Activated T-helper 2 cell treated with anti-CD3 and anti-CD28 coated beads, Interferon-gamma antibody, Interleukin-2, Interleukin-4, amounts not matched to agents 10 μg/mL and 5 μg/mL and 100 μg/mL, durations not matched to agents 14 hours and 24 hours and 36 hours (primary cell): Measurements from ENCODE around the gene DENND1A. TPM values are rescaled to one million over a fixed set of nuclear protein-coding genes. Genes with fewer than 3 reads are reported as not detected.

ENCODE experiments used
- DNase-seq: peaks from one replicate; pipeline ENCODE4 v3.0.0; 2021; ENCODE audit warnings: low spot score
- H3K27ac Mint-ChIP-seq: one replicate; pipeline ENCODE4 v1.8.0; 2021; ENCODE audit warnings: mixed read lengths
- H3K27me3 Mint-ChIP-seq: one replicate; pipeline ENCODE4 v1.8.0; 2021; ENCODE audit warnings: low read depth, mixed read lengths
- H3K36me3 Mint-ChIP-seq: one replicate; pipeline ENCODE4 v1.8.0; 2021; ENCODE audit warnings: low read depth, mixed read lengths
- H3K4me1 Mint-ChIP-seq: one replicate; pipeline ENCODE4 v1.8.0; 2021; ENCODE audit warnings: low read depth, mixed read lengths
- H3K4me3 Mint-ChIP-seq: one replicate; pipeline ENCODE4 v1.8.0; 2021; ENCODE audit warnings: low read depth, mild to moderate bottlenecking, moderate library complexity, mixed read lengths
- H3K9me3 Mint-ChIP-seq: one replicate; pipeline ENCODE4 v1.8.0; 2021; ENCODE audit warnings: mixed read lengths
- intact Hi-C: fragments of 100-400 bp; cut with micrococcal nuclease; formaldehyde crosslinking; loops from one replicate; pipeline ENCODE4 v1.15.1; 2023
- total RNA-seq: library from RNA; stranded (reverse); gene quantifications from 2 replicates; pipeline ENCODE4 v1.2.3, GENCODE V29; 2022

The DENND1A gene
- total RNA-seq, 1 donor from 2014 or later = 20.0 TPM

- Mint-ChIP-seq H3K4me1 (no peaks in the 10 kb centered on the region), H3K36me3 (no peaks in the 10 kb centered on the region), H3K27me3 (no peaks in the 10 kb centered on the region), H3K27ac (no peak overlapping the region), H3K4me3 (no peak overlapping the region), H3K9me3 (no peaks in the 10 kb centered on the region)
- no peak for DNase-seq
- intact Hi-C loops = no loop called here
Observed at GRCh38 chr9:123456011-123456410, 473.9 kb downstream of the DENND1A start.

- DNase-seq = no peak
- no peaks in the 10 kb centered on the region for H3K4me1 Mint-ChIP-seq
- H3K27ac Mint-ChIP-seq = no peak overlapping the region
- H3K4me3 Mint-ChIP-seq = no peak overlapping the region
- H3K27me3 Mint-ChIP-seq = no peaks in the 10 kb centered on the region
- H3K36me3 Mint-ChIP-seq = no peaks in the 10 kb centered on the region
- no peaks in the 10 kb centered on the region for H3K9me3 Mint-ChIP-seq
- intact Hi-C loops = no loop called here
Observed at GRCh38 chr9:123455187-123455586, 474.7 kb downstream of the DENND1A start.

- H3K27ac Mint-ChIP-seq = no peak overlapping the region
- H3K4me1 Mint-ChIP-seq = no peaks in the 10 kb centered on the region
- intact Hi-C loops = no loop called here
- H3K9me3 Mint-ChIP-seq = no peaks in the 10 kb centered on the region
- DNase-seq = no peak
- no peak overlapping the region for H3K4me3 Mint-ChIP-seq
- H3K27me3 Mint-ChIP-seq = no peaks in the 10 kb centered on the region
- H3K36me3 Mint-ChIP-seq = no peaks in the 10 kb centered on the region
Observed at GRCh38 chr9:123454361-123454760, 475.6 kb downstream of the DENND1A start.

- Mint-ChIP-seq H3K9me3 (no peaks in the 10 kb centered on the region), H3K36me3 (no peaks in the 10 kb centered on the region), H3K27me3 (no peaks in the 10 kb centered on the region), H3K4me3 (no peak overlapping the region), H3K27ac (no peak overlapping the region), H3K4me1 (no peaks in the 10 kb centered on the region)
- intact Hi-C loops = no loop called here
- no peak for DNase-seq
Observed at GRCh38 chr9:123453831-123454321, 476.1 kb downstream of the DENND1A start.

GRCh38 chr9:123453076-123453667 is 476.8 kb downstream of the DENND1A start:
- H3K9me3 Mint-ChIP-seq = no peaks in the 10 kb centered on the region
- DNase-seq = no peak
- no peak overlapping the region for H3K27ac Mint-ChIP-seq
- no peak overlapping the region for H3K4me3 Mint-ChIP-seq
- no peaks in the 10 kb centered on the region for H3K27me3 Mint-ChIP-seq
- H3K36me3 Mint-ChIP-seq = no peaks in the 10 kb centered on the region
- intact Hi-C loops = no loop called here
- no peaks in the 10 kb centered on the region for H3K4me1 Mint-ChIP-seq

- intact Hi-C loops = no loop called here
- Mint-ChIP-seq H3K4me3 (no peak overlapping the region), H3K9me3 (no peaks in the 10 kb centered on the region), H3K27ac (no peak overlapping the region), H3K36me3 (no peaks in the 10 kb centered on the region), H3K27me3 (no peaks in the 10 kb centered on the region), H3K4me1 (no peaks in the 10 kb centered on the region)
- DNase-seq = no peak
Observed at GRCh38 chr9:123450996-123451395, 478.9 kb downstream of the DENND1A start.

- Mint-ChIP-seq H3K27me3 (no peaks in the 10 kb centered on the region), H3K9me3 (no peaks in the 10 kb centered on the region), H3K27ac (no peak overlapping the region), H3K4me1 (no peaks in the 10 kb centered on the region), H3K36me3 (no peaks in the 10 kb centered on the region), H3K4me3 (no peak overlapping the region)
- intact Hi-C loops = no loop called here
- DNase-seq = no peak
Observed at GRCh38 chr9:123450098-123450770, 479.7 kb downstream of the DENND1A start.

GRCh38 chr9:123447934-123448646 is 481.8 kb downstream of the DENND1A start:
- Mint-ChIP-seq H3K27ac (no peak overlapping the region), H3K36me3 (no peaks in the 10 kb centered on the region), H3K27me3 (no peaks in the 10 kb centered on the region), H3K9me3 (no peaks in the 10 kb centered on the region), H3K4me3 (no peak overlapping the region), H3K4me1 (no peaks in the 10 kb centered on the region)
- no peak for DNase-seq
- intact Hi-C loops = no loop called here

- Mint-ChIP-seq H3K9me3 (no peaks in the 10 kb centered on the region), H3K27ac (no peak overlapping the region), H3K27me3 (no peaks in the 10 kb centered on the region), H3K4me3 (no peak overlapping the region), H3K36me3 (no peaks in the 10 kb centered on the region), H3K4me1 (no peaks in the 10 kb centered on the region)
- no peak for DNase-seq
- intact Hi-C loops = no loop called here
Observed at GRCh38 chr9:123445981-123446610, 483.8 kb downstream of the DENND1A start.

- Mint-ChIP-seq H3K27ac (no peak overlapping the region), H3K4me3 (no peak overlapping the region), H3K4me1 (no peaks in the 10 kb centered on the region), H3K36me3 (no peaks in the 10 kb centered on the region), H3K27me3 (no peaks in the 10 kb centered on the region), H3K9me3 (no peaks in the 10 kb centered on the region)
- intact Hi-C loops = no loop called here
- DNase-seq = no peak
Observed at GRCh38 chr9:123445116-123445515, 484.8 kb downstream of the DENND1A start.

- Mint-ChIP-seq H3K4me3 (no peak overlapping the region), H3K27ac (no peak overlapping the region), H3K4me1 (no peaks in the 10 kb centered on the region), H3K9me3 (no peaks in the 10 kb centered on the region), H3K36me3 (no peaks in the 10 kb centered on the region), H3K27me3 (no peaks in the 10 kb centered on the region)
- intact Hi-C loops = no loop called here
- no peak for DNase-seq
Observed at GRCh38 chr9:123441769-123442168, 488.2 kb downstream of the DENND1A start.

- intact Hi-C loops = no loop called here
- H3K36me3 Mint-ChIP-seq = no peaks in the 10 kb centered on the region
- no peaks in the 10 kb centered on the region for H3K9me3 Mint-ChIP-seq
Observed at GRCh38 chr9:123440256-123440655, 489.7 kb downstream of the DENND1A start.

GRCh38 chr9:123438821-123439220 is 491.1 kb downstream of the DENND1A start:
- no peaks in the 10 kb centered on the region for H3K9me3 Mint-ChIP-seq
- H3K4me3 Mint-ChIP-seq = no peak overlapping the region
- intact Hi-C loops = no loop called here
- DNase-seq = no peak
- no peaks in the 10 kb centered on the region for H3K27me3 Mint-ChIP-seq
- no peaks in the 10 kb centered on the region for H3K36me3 Mint-ChIP-seq
- H3K4me1 Mint-ChIP-seq = no peaks in the 10 kb centered on the region
- no peak overlapping the region for H3K27ac Mint-ChIP-seq

More at GRCh38 chr9:123440256-123440655, 489.7 kb downstream of the DENND1A start:
- H3K4me1 Mint-ChIP-seq = no peaks in the 10 kb centered on the region
- H3K27ac Mint-ChIP-seq = no peak overlapping the region
- no peak overlapping the region for H3K4me3 Mint-ChIP-seq
- H3K27me3 Mint-ChIP-seq = no peaks in the 10 kb centered on the region
- no peak for DNase-seq
